GM19193 (cell line): ENCODE results near the gene CEACAM1.

Experiments used
- POLR2A ChIP-seq: IDR thresholded peaks from 4 replicates; pipeline ENCODE4 v1.6.1; 2011; ENCODE audit not compliant: insufficient read depth, insufficient read length; ENCODE audit errors: extremely low read depth

CEACAM1 gene

GRCh38 chr19:42553292-42554045 lies 25.2 kb upstream of the CEACAM1 start:
- no peak for TF ChIP-seq POLR2A

GRCh38 chr19:42552086-42553065 lies 24.1 kb upstream of the CEACAM1 start:
- no peak for TF ChIP-seq POLR2A

GRCh38 chr19:42548552-42548951 lies 20.3 kb upstream of the CEACAM1 start:
- no peak for TF ChIP-seq POLR2A

GRCh38 chr19:42547929-42548328 lies 19.6 kb upstream of the CEACAM1 start:
- no peak for TF ChIP-seq POLR2A

- no peak for TF ChIP-seq POLR2A
Measured at GRCh38 chr19:42546831-42547500, 18.7 kb upstream of the CEACAM1 start.

- TF ChIP-seq POLR2A = no peak
Measured at GRCh38 chr19:42544146-42544545, 15.9 kb upstream of the CEACAM1 start.

GRCh38 chr19:42542791-42543190 lies 14.5 kb upstream of the CEACAM1 start:
- no peak for TF ChIP-seq POLR2A

GRCh38 chr19:42540071-42540553 lies 11.8 kb upstream of the CEACAM1 start:
- TF ChIP-seq POLR2A = no peak

GRCh38 chr19:42538841-42539709 lies 10.8 kb upstream of the CEACAM1 start:
- no peak for TF ChIP-seq POLR2A

- no peak for TF ChIP-seq POLR2A
Measured at GRCh38 chr19:42534391-42534790, 6.1 kb upstream of the CEACAM1 start.

GRCh38 chr19:42532891-42533290 lies 4.6 kb upstream of the CEACAM1 start:
- TF ChIP-seq POLR2A = no peak

- TF ChIP-seq POLR2A = no peak
Measured at GRCh38 chr19:42531313-42531712, 3.0 kb upstream of the CEACAM1 start.

- TF ChIP-seq POLR2A = no peak
Measured at GRCh38 chr19:42529248-42529764, 1.0 kb upstream of the CEACAM1 start.

GRCh38 chr19:42524943-42525342 lies 3.3 kb downstream of the CEACAM1 start:
- no peak for TF ChIP-seq POLR2A
